A549 (cell line): ENCODE data around the gene SPEF1. TPM values are rescaled to one million over a fixed set of nuclear protein-coding genes. Genes with fewer than 3 reads are reported as not detected.
A peak's percentile ranks its signal among the peaks of the same experiment; 100 is the strongest.

Experiments used
- ATAC-seq, 2 experiments: fragments of 200-7000 bp in 1 of 2; fragments of >200 bp in 1 of 2; cut with Nextera tagmentation in 1 of 2; cut with Tn5 transposase in 1 of 2; 3 replicates each; pipeline versions ENCODE4 v1.8.0 to v1.9.1; 2018 to 2020; ENCODE audit warnings: mild to moderate bottlenecking in 1 of 2, moderate library complexity in 1 of 2
- CTCF ChIA-PET: fragments of 300-600 bp; sonication (Branson Sonifier 250); formaldehyde crosslinking; extraction: SDS; loops from one replicate; lab custom pipeline; 2021; ENCODE audit warnings: antibody characterized with exemption, inconsistent platforms; lab: Yijun Ruan, JAX
- POLR2A ChIA-PET: fragments of 350-600 bp; formaldehyde crosslinking; extraction: SDS; loops from one replicate; lab custom pipeline; 2021; ENCODE audit warnings: antibody characterized with exemption, inconsistent platforms; lab: Yijun Ruan, JAX
- DNase-seq, 2 experiments: peaks; one replicate each; pipeline versions ENCODE4 v3.0.0 to v3.0.0-alpha.2; 2011 to 2016; ENCODE audit warnings: low read depth in 1 of 2, low spot score in 1 of 2
- FAIRE-seq: peaks from 2 replicates; lab custom pipeline; 2011; peaks lifted over from hg19 to GRCh38; lab: Jason Lieb, UNC
- H3K27ac ChIP-seq, 2 experiments: fragments of >200 bp; sonication (Bioruptor Twin); formaldehyde crosslinking; 3 replicates each; pipeline ENCODE4 v1.5.1; 2016 to 2017
- H3K4me1 ChIP-seq: fragments of >200 bp; sonication (Bioruptor Twin); formaldehyde crosslinking; 3 replicates; pipeline ENCODE4 v1.6.1; 2016
- H3K4me2 ChIP-seq: fragments of >200 bp; sonication (Bioruptor Twin); formaldehyde crosslinking; 3 replicates; pipeline ENCODE4 v1.6.1; 2016
- H3K4me3 ChIP-seq: fragments of >200 bp; sonication (Bioruptor Twin); formaldehyde crosslinking; 3 replicates; pipeline ENCODE4 v1.5.1; 2016
- H3K9me3 ChIP-seq: fragments of >200 bp; sonication (Bioruptor Twin); formaldehyde crosslinking; 3 replicates; pipeline ENCODE4 v1.6.1; 2016
- BHLHE40 ChIP-seq: IDR thresholded peaks from 2 replicates; pipeline ENCODE4 v1.6.1; 2012; ENCODE audit warnings: low read depth, low read length, inconsistent platforms
- CHD4 ChIP-seq: fragments of 200-600 bp; sonication (generic); IDR thresholded peaks from 2 replicates; pipeline ENCODE4 v1.6.1; 2016; ENCODE audit warnings: antibody characterized with exemption, mild to moderate bottlenecking, borderline replicate concordance
- CTCF ChIP-seq: fragments of >200 bp; sonication (Bioruptor Twin); formaldehyde crosslinking; IDR thresholded peaks from 3 replicates; pipeline ENCODE4 v1.5.1; 2016
- E2F6 ChIP-seq: IDR thresholded peaks from 2 replicates; pipeline ENCODE4 v1.6.1; 2012; ENCODE audit warnings: low read depth, borderline replicate concordance
- FOSB ChIP-seq: fragments of 250-450 bp; sonication (Bioruptor Pico); IDR thresholded peaks from 2 replicates; pipeline ENCODE4 v1.5.0; 2020; ENCODE audit warnings: mild to moderate bottlenecking, moderate library complexity
- HDAC2 ChIP-seq: fragments of 200-600 bp; sonication (generic); IDR thresholded peaks from 2 replicates; pipeline ENCODE4 v1.6.1; 2016
- HEYL ChIP-seq: fragments of 250-450 bp; sonication (Bioruptor Pico); IDR thresholded peaks from 2 replicates; pipeline ENCODE4 v1.8.0; 2021; ENCODE audit warnings: mild to moderate bottlenecking, moderate library complexity
- HOXB13 ChIP-seq: fragments of 250-450 bp; sonication (Bioruptor Pico); IDR thresholded peaks from 2 replicates; pipeline ENCODE4 v1.5.0; 2020; ENCODE audit warnings: low read depth, mild to moderate bottlenecking, moderate library complexity
- HOXB5 ChIP-seq: fragments of 250-450 bp; sonication (Bioruptor Pico); IDR thresholded peaks from 2 replicates; pipeline ENCODE4 v1.5.0; 2020; ENCODE audit warnings: mild to moderate bottlenecking, moderate library complexity
- JUN ChIP-seq, 2 experiments: fragments of >200 bp; sonication (Bioruptor Twin); formaldehyde crosslinking; IDR thresholded peaks; 2 replicates in 1 of 2; 3 replicates in 1 of 2; pipeline ENCODE4 v1.6.1; 2016 to 2017
- KDM5A ChIP-seq: fragments of 200-600 bp; sonication (generic); IDR thresholded peaks from 2 replicates; pipeline ENCODE4 v1.6.1; 2016; ENCODE audit warnings: antibody characterized with exemption, mild to moderate bottlenecking
- MAX ChIP-seq: IDR thresholded peaks from 2 replicates; pipeline ENCODE4 v1.6.1; 2012
- MYC ChIP-seq: IDR thresholded peaks from 2 replicates; pipeline ENCODE4 v1.6.1; 2012; ENCODE audit warnings: mild to moderate bottlenecking, inconsistent platforms, low read length, improper control_type of control experiment, borderline replicate concordance
- POLR2A ChIP-seq: IDR thresholded peaks from 2 replicates; pipeline ENCODE4 v1.6.1; 2012; ENCODE audit warnings: mild to moderate bottlenecking, low read length
- POLR2AphosphoS2 ChIP-seq: conservative IDR thresholded peaks from 2 replicates; pipeline ENCODE4 v1.6.1; 2012; ENCODE audit warnings: low read length, improper control_type of control experiment, inconsistent platforms
- RAD21 ChIP-seq, 2 experiments: fragments of >200 bp in 1 of 2; sonication (Bioruptor Twin) in 1 of 2; formaldehyde crosslinking in 1 of 2; IDR thresholded peaks in 1 of 2; conservative IDR thresholded peaks in 1 of 2; 2 replicates in 1 of 2; 3 replicates in 1 of 2; pipeline ENCODE4 v1.6.1; 2012 to 2018; ENCODE audit warnings: inconsistent platforms in 1 of 2
- TFCP2L1 ChIP-seq: fragments of 250-450 bp; sonication (Bioruptor Pico); IDR thresholded peaks from 2 replicates; pipeline ENCODE4 v1.5.0; 2021; ENCODE audit warnings: mild to moderate bottlenecking
- ZC3H11A ChIP-seq: fragments of 450-650 bp; IDR thresholded peaks from 2 replicates; pipeline ENCODE4 v1.6.1; 2014; ENCODE audit warnings: antibody characterized with exemption, mild to moderate bottlenecking
- ZFP36 ChIP-seq: fragments of 450-650 bp; IDR thresholded peaks from 2 replicates; pipeline ENCODE4 v1.6.1; 2014; ENCODE audit warnings: borderline replicate concordance; ENCODE audit not compliant: partially characterized antibody
- ZSCAN20 ChIP-seq: fragments of 250-450 bp; sonication (Bioruptor Pico); IDR thresholded peaks from 2 replicates; pipeline ENCODE4 v1.8.0; 2022; ENCODE audit warnings: mild to moderate bottlenecking, moderate library complexity
- WGBS: methylation state at CpG from one replicate; pipeline ENCODE4 v1.1.6; 2017; ENCODE audit errors: missing lambda C conversion rate; 5-methylcytosine and 5-hydroxymethylcytosine counted together
- polyA plus RNA-seq, 4 experiments: library from polyadenylated mRNA; depleted of rRNA in 3 of 4; stranded (reverse); fragments of >200 nt; fragmentation: RNase III in 1 of 4; extraction: RNeasy Plus Mini Kit Qiagen cat#74134 plus additional on column Dnase treatment in 1 of 4; gene quantifications; 2 replicates in 3 of 4; 3 replicates in 1 of 4; pipeline ENCODE4 v1.2.3, GENCODE V29; 2011 to 2017
- TF ChIP-seq, protein P1 (sequence below): fragments of 250-450 bp; sonication (Bioruptor Pico); IDR thresholded peaks from 2 replicates; pipeline ENCODE4 v1.5.0; 2020; ENCODE audit warnings: low read depth, mild to moderate bottlenecking, moderate library complexity

Gene SPEF1
- polyA plus RNA-seq, 2 of the 4 experiments (the other 2 are of a cell fraction), result 0.41 to 1.3 TPM

DNA sequence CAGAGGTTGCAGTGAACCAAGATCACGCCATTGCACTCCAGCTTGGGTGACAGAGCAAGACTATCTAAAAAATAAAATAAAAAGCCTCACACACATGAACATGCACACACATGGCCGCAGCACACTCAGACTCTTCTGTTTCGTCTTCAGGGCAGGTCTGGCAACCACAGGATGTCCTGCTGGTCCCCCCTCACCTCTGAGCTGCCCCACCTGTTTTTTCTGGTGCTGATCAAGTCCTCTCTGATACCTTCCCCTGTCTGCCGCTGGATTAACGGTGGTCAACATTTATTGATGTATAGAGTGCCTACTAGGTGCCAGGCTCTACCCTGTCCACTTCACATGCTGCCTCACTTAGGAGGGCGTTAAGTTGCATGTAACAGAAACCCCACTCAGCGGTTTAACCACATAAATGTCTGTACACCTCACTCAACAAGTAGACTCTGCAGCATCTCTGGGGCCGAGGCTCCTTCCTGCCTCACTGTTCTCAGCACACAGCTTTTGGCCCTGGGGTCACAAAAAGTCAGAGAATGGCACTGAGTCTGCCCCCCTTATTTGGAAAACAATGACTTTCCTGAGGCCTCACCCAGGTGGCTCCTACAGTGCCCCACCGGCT is 34.6 kb upstream of the SPEF1 start:
- no peak for TF ChIP-seq HEYL
- TF ChIP-seq HOXB5 (CRISPR knock-in tag), result no peak
- no peak for TF ChIP-seq JUN (IDR thresholded peaks at IDR 0.05)
- no peak for FAIRE-seq
- H3K4me1 ChIP-seq, result peaks cover 52% of the 10 kb centered on the region
- ChIA-PET CTCF (interaction anchor here (0.8 to 13.5 kb wide), 4 partner anchors 19 to 61 kb away, joined by 3 to 132 read pairs (median 66); no protein-coding TSS in a partner anchor), POLR2A (no interaction called here)
- H3K9me3 ChIP-seq, result no peaks in the 10 kb centered on the region
- no peak for DNase-seq
- 86% methylated on average over 9 of the region's 9 CpGs for WGBS
- H3K4me3 ChIP-seq, result no peak overlapping the region
- H3K27ac ChIP-seq, result peak overlapping the region; percentile 40 to 95; a peak in 5 of 6 replicates
- H3K4me2 ChIP-seq, result no peak overlapping the region
- no peak for ATAC-seq

DNA sequence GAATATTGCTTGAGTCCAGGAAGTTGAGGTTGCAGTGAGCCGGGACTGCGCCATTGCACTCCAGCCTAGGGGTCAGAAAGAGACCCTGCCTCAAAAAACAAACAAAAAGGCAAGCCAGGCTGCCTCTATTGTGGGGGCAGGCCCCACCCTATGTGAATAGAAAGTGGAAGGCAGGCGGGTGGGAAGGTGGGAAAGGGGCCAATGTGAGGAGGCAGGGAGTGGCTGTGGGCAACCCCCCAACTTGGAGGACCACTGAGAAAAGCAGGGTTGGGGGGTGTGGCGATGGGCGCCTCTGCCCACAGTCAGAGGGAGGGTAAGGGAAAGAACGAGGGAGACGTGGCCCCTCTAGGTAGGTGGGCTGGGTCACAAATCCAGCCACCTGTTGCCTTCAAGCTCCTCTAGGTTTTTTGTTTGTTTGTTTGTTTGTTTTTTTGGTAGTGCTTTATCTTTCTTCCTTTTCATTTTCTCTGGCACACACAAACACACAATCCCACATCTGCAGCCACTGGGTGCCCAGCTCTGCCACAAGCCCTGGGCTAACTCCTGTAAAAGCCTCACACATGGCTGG is 33.8 kb upstream of the SPEF1 start:
- H3K4me1 ChIP-seq, result peaks cover 60% of the 10 kb centered on the region

DNA sequence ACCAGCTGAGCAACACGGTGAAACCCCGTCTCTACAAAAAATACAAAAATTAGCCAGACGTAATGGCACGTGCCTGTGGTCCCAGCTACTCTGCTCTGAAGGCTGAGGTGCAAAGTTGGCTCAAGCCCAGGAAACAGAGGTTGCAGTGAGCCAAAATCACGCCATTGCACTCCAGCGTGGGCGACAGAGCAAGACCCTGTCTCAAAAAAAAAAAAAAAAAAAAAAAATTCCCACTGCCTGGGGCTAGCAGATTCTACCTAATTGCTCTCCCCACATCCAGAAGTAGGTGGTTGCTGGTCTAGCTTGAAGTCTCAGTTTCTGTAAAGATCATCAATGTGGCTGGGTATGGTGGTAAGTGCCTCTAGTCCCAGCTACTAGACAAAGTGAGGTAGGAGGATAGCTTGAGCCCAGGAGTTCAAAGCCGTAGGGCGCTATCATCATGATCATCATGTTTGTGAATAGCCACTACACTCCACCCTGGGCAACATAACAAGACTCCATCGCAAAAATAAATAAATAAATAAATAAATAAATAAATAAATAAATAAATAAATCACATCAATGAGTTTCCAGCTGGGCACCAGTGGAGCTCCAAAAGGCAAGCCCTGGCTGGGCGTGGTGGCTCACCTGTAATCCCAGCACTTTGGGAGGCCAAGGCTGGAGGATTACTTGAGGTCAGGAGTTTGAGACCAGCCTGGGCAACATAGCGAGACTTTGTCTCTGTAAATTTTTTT is 32.8 kb upstream of the SPEF1 start:
- H3K9me3 ChIP-seq, result no peaks in the 10 kb centered on the region
- no peak for ATAC-seq
- 90% methylated on average over 12 of the region's 12 CpGs for WGBS
- CTCF ChIA-PET, result interaction anchor here (0.9 to 13.5 kb wide), 8 partner anchors 31 to 271 kb away, joined by 3 to 132 read pairs (median 4); no protein-coding TSS in a partner anchor
- DNase-seq, result no peak
- peak overlapping the region; percentile 70 for H3K4me2 ChIP-seq
- no peak overlapping the region for H3K4me3 ChIP-seq
- FAIRE-seq, result no peak
- peaks cover 57% of the 10 kb centered on the region for H3K4me1 ChIP-seq
- POLR2A ChIA-PET, result interaction anchor here (1.0 to 1.7 kb wide), 3 partner anchors 18 to 46 kb away, joined by 3 to 7 read pairs (median 3); partner anchors contain the start of genes ADISSP and CDC25B
- peak overlapping the region; percentile 95 to 99 for H3K27ac ChIP-seq
- peak; percentile 100 for TF ChIP-seq ZC3H11A
- TF ChIP-seq KDM5A, result no peak

More for the DNA sequence above, 33.8 kb upstream of the SPEF1 start:
- ATAC-seq, result no peak
- WGBS, result 93% methylated on average over 7 of the region's 7 CpGs
- DNase-seq, result no peak
- Histone ChIP-seq H3K4me3 (no peak overlapping the region), H3K9me3 (no peaks in the 10 kb centered on the region), H3K4me2 (no peak overlapping the region), H3K27ac (peak overlapping the region; percentile 13 to 95; a peak in 4 of 6 replicates)
- CTCF ChIA-PET, result interaction anchor here (1.0 to 13.5 kb wide), 4 partner anchors 40 to 238 kb away, joined by 3 to 132 read pairs (median 3); no protein-coding TSS in a partner anchor
- FAIRE-seq, result no peak
- TF ChIP-seq ZFP36 (no peak), POLR2AphosphoS2 (0 out of 2 replicates have a peak, but pooled peaks have one; percentile 63)
- POLR2A ChIA-PET, result interaction anchor here (1.7 kb wide), 1 partner anchor 19 kb away, joined by 7 read pairs; the partner anchor contains the start of gene CDC25B

DNA sequence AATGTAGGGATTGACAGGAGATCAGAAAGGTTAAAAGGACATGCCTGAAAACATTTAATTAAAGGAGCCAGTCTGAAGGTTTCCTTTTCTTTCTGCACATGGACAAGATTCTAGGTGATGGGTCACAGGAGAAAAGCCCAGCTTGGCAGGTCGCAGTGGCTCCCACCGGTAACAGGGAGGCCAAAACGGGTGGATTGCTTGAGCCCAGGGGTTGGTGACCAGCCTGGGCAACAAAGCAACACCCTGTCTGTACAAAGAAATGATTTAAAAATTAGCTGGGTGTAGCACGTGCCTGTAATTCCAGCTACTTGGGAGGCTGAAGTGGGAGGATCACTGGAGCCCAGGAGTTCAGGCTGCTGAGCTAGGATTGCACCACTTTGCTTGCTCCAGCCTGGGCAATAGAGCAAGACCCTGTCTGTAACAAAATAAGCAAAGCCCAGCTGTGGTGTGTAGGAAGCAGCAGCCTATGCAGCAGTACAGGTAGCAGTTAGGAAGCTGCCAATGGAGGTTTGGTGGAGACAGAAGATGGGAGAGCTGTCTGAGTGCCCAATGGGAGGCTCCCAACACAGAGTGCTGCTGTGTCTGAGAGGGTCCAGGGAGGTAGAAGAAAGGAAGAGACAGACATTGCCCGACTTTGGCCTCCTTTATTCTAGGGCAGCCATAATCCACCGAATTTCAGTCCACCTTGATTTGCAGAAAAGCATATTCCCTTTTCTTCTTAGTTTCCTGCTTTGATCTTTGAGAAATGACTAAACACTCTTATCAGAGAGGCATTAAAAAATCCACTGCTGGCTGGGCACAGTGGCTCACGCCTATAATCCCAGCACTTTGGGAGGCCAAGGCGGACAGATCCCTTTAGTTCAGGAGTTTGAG is 32.0 kb upstream of the SPEF1 start:
- FAIRE-seq (no peak), DNase-seq (peak in 1 of 2 experiments; percentile 59), ATAC-seq (peak in 1 of 2 experiments; percentile 1; a peak in 1 of 6 replicates)
- ChIA-PET CTCF (interaction anchor here (0.7 to 3.5 kb wide), 6 partner anchors 31 to 136 kb away, joined by 3 to 10 read pairs (median 3); no protein-coding TSS in a partner anchor), POLR2A (interaction anchor here (0.7 to 3.2 kb wide), 7 partner anchors 17 to 46 kb away, joined by 3 to 36 read pairs (median 5); partner anchors contain the start of genes ADISSP, CDC25B and CENPB)
- H3K4me2 ChIP-seq, result peak overlapping the region; percentile 70
- H3K9me3 ChIP-seq, result no peaks in the 10 kb centered on the region
- WGBS, result 59% methylated on average over 8 of the region's 8 CpGs
- H3K4me1 ChIP-seq, result peaks cover 57% of the 10 kb centered on the region
- H3K27ac ChIP-seq, result peak overlapping the region; percentile 95 to 99
- no peak overlapping the region for H3K4me3 ChIP-seq
- TF ChIP-seq CTCF (no peak), TFCP2L1 (0 out of 2 replicates have a peak, but pooled peaks have one; percentile 48), HOXB13 (CRISPR knock-in tag) (0 out of 2 replicates have a peak, but pooled peaks have one; percentile 26), MAX (peak; percentile 33; the same call in 1 of the 2 replicates), HDAC2 (no peak), FOSB (CRISPR knock-in tag) (no peak), ZC3H11A (no peak), CHD4 (no peak), ZSCAN20 (no peak; the same call in 1 of the 2 replicates), BHLHE40 (no peak), RAD21 (conservative IDR thresholded peaks at IDR 0.05 in 1 of 2, IDR thresholded peaks at IDR 0.05 in 1 of 2) (no peak), POLR2A (no peak), E2F6 (no peak), MYC (no peak)
- TF ChIP-seq, protein P1, sequence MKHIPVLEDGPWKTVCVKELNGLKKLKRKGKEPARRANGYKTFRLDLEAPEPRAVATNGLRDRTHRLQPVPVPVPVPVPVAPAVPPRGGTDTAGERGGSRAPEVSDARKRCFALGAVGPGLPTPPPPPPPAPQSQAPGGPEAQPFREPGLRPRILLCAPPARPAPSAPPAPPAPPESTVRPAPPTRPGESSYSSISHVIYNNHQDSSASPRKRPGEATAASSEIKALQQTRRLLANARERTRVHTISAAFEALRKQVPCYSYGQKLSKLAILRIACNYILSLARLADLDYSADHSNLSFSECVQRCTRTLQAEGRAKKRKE (CRISPR knock-in tag), result 0 out of 2 replicates have a peak, but pooled peaks have one; percentile 67
